Fibroblast of peridontal ligament (primary cell): ENCODE data around the gene CPA3.

ENCODE experiments used
- DNase-seq: peaks from one replicate; pipeline ENCODE4 v3.0.0-alpha.2; 2010; ENCODE audit errors: extremely low read depth

Gene CPA3

DNA sequence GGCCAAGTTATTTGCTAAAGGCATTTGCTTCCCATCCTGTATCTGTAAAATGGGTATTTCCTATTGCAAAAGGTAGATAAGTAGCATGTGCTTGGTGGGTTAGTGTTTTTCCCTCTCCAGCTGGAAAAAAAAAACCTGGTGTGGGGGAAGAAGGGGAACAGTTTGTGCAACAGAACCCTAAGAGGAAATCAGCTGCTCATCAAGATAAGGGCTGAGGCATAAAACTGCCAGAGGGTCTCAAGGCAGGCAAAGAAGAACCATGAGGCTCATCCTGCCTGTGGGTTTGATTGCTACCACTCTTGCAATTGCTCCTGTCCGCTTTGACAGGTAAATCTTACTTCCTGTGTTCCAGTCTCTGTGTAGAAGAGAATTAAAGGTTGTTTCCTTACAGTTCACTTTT, at the start of gene CPA3:
Gene CPA3, plus strand, starts transcription at position 248 of the 400 bp plus-strand sequence. Its CDS starts 12 bp downstream, at position 260.
- DNase-seq = no peak

DNA sequence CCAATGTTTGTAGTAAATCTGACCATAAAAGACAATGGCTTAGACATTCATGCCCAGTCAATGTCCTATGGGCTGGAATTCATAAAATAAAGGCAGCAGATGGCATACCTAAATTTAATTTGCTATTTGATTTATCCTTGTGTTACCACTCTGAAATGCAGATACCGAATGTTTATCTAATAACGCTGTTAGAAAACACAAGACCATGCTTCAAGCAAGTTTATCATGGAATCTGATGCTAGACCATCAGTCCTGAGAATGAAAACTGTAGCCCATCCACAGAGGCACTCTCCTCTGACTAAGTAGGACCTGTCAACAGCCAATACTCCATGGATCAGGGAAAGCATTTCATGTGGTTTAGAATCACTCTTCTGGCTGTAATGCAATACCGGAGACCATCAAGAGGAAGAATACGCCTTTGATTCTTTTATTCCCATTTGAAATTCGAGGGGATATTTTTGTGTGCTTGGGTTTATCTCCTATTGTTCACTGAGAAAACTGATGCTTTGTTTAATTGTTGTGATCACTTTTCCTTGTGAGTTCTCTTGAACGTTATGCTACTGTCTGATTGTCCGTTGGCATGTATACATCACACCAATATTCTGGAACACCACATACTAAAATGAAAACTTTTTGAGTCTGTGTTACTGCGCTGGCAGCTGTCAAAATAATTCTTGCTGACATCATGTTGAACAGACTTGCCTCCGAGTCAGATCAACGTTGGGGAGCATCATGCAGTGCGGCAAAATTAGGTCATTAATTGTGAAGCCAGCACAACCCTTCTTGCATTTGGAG, 49.6 kb upstream of the CPA3 start:
- DNase-seq = no peak

DNA sequence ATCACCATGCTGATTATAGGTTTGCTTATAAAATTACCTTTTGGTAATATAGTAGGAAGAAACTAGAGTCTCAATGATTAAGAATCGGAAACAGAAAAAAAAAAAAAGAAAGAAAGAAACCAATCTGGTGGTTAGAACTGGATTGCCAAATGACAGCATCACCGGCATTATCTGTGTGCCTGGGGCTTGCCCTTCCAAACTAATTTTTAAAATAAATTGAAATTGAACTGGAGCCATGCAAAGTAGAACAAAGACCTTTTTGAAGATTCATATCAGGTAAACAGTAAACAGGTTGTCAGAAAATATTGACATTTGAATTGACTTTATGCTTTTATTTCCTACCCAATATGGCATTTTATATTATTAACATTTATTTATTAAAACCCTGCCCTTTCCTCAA, 48.7 kb upstream of the CPA3 start:
- DNase-seq = no peak

GRCh38 chr3:148816981-148817525, 48.0 kb upstream of the CPA3 start:
- no peak for DNase-seq

- no peak for DNase-seq
Measured at GRCh38 chr3:148820361-148821245, 44.5 kb upstream of the CPA3 start.

GRCh38 chr3:148823026-148823425, 42.1 kb upstream of the CPA3 start:
- no peak for DNase-seq

DNA sequence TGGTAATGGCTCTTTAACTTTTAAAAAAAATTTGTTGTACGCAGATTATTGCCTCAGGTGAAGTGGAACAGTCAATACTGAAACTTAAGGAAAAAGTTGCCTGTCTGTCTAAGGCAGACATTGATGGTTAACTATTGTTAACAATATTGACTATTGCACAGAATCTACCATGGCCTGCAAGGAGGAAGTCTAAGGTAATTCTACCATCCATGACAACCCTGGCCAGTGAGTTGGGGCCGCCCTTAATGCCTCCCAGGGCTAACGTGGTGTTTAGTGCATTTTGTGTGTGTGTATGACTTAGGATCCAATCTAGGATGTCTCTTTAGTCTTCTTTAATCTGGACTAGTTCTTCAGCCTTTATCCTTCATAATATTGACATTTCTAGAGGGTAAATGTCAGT, 39.6 kb upstream of the CPA3 start:
- no peak for DNase-seq

DNA sequence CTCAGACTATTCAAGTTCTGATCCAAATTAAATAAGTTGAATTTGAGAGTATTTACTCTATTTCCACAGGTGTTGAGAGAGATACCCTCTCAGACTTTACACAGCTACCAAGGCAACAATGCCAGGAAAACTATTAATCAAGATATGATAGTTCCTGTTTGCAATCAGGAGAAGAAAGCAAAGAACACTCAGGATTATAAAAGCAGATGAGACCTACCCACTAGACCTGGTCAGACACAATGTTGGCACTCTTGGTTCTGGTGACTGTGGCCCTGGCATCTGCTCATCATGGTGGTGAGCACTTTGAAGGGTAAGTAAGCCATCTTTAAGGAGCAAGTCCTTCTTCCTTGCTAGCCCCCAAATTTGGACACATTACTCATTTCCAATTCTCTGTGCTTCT, 37.5 kb upstream of the CPA3 start, which contains the start of gene CPB1:
Gene CPB1, plus strand, starts transcription at position 227 of the 400 bp plus-strand sequence. Its CDS starts 13 bp downstream, at position 240.
- no peak for DNase-seq

DNA sequence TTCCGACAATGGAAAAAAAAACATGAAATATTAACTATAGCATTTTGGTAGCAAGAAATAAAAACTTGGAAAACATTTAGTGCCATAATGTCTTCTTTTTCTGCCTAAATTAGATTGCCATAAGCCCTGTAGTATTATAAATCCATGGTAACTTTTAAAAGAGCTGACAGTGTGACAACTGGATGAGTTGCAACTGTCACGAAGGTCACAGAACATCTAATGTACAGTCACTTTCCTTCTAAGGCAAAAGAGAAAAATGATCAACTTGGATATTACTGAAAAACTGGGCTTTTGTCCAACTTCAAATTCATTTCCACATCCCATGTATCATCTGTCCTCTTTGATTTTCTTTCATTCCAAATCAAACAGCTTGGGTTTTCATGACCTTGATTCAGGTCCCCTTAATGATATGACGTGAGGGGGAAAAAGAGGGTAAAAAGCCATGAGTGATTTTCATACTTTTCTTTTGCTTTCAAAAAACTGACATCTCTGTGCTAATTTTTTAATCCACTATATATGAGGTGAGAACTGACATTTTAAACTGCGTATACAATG, 36.9 kb upstream of the CPA3 start:
- no peak for DNase-seq

- no peak for DNase-seq
Measured at GRCh38 chr3:148829926-148830325, 35.2 kb upstream of the CPA3 start.

GRCh38 chr3:148833223-148833622, 31.9 kb upstream of the CPA3 start:
- DNase-seq = no peak

DNA sequence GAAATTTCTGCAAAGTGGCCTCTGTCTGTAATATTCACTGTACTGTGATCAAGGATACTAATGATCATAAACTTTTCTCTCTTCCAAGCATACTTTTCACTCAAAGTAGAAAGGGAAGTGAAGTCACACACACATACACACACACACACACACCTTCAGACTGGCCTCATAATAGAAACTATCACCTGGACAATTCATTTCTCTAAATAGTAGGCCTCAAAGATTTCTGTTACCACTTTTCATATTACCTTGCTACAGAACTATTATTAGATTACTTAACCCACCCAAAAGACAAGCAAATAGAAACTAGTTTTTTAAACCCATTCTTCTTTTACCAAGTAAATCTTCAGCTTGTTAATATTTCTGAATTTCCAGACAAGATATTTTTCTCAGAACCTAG, 25.3 kb upstream of the CPA3 start:
- DNase-seq = no peak

DNA sequence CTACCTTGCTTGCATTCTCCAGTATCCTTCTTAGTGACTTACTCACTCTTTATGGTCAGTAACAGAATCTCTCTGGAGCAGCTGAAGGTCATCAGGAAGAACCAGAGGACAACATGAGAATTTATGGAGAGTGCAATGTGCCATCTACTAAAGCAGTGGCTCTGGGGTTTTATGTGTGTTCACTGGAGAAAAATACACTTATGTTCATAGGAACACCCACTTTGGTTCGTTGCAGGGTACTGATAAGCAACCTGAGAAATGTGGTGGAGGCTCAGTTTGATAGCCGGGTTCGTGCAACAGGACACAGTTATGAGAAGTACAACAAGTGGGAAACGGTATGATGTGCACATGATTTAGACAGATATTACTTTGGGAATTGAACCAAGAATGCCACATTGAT, 24.6 kb upstream of the CPA3 start:
- no peak for DNase-seq

- DNase-seq = no peak
Measured at GRCh38 chr3:148845756-148846395, 19.2 kb upstream of the CPA3 start.

- DNase-seq = peak; percentile 41
Measured at GRCh38 chr3:148847351-148847750, 17.7 kb upstream of the CPA3 start.

DNA sequence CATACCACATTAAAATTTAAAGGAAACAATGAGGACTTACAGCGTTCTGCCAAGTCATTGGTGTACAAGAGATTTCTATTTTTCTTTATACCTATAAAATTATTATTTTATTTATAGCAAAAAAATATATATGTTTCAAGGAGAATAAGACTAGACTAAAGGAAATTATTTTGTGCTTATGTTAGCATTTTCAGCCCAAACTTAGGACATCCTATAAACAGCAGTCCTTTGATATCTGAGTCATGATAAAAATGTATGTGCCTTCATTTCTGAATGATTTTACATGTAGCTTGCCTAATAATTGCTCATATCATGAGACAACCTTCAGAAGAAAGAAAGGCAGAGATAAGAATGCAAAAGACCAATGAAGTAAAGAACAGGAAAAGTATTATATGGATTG, 16.7 kb upstream of the CPA3 start:
- DNase-seq = no peak

DNA sequence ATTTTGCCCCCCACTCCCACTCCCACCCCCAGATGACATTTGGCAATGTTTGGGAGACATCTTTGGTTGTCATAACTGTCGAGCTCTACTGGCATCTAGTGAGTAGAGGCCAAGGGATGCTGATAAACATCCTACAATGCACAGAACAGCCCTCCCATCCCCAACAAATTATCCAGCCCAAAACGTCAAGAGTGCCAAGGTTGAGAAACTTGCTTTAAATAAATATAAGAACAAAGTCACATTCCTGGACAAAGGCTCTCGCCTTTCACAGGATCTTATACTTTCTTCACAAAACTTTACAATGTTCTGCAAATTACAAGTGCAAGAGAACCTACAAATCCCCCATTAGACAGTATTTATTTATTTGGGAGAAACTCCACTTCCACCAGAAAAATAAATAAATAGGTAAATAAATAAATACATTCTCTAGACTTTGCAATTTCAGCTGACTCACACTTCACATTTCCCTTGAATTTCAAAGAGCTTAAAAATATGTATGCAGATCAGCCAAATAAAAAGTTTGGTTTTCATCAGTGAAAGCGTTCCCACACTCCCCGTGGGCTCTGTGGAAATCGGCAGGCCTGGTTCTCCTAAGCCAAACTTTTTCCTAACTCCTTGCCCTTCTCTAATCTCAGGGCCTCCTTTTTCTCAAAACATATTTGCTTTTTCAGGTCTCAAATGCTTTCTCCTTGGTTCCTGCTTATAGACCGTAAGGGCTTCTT, 12.7 kb upstream of the CPA3 start:
- DNase-seq = peak; percentile 75

DNA sequence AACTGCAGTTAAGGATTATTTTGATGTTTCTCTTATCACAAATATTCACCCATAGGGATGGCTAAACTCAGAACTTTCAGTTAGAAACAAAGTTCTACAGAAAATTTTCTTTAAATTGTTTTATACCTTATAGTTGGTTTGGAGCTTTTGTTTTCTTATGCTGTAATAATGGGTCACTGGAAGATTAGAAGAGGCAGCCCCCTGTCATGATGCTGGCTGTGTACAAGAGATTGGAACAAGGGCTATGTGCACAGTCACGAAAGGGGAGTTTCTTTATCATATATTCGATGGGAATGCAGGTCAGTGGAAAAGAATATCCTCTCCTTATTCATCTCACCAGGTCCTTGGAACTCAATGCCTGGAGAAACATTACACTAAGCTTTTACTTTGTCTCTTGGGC, 12.0 kb upstream of the CPA3 start:
- no peak for DNase-seq

- no peak for DNase-seq
Measured at GRCh38 chr3:148854061-148854460, 11.0 kb upstream of the CPA3 start.

GRCh38 chr3:148856384-148856783, 8.7 kb upstream of the CPA3 start:
- no peak for DNase-seq

DNA sequence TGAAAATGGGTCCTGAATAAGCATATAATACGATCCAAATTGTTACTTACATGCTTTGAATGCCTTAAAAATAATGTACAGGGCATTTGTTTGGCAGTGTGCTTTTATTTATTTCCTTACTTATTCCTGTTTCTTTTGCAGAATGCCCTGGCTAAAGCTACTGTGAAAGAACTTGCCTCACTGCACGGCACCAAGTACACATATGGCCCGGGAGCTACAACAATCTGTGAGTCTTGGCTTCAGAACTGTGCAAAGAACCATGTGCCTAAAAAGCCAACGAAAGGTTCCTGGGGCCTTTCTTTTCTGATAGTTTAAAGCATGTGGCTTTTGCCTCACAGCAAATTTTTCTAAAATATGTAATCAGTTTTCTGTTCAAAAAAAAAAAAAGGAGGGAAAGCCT, 7.8 kb upstream of the CPA3 start:
- no peak for DNase-seq
